ENCODE results near the gene YTHDC2.
A peak's percentile ranks its signal among the peaks of the same experiment; 100 is the strongest.

The YTHDC2 gene

DNA sequence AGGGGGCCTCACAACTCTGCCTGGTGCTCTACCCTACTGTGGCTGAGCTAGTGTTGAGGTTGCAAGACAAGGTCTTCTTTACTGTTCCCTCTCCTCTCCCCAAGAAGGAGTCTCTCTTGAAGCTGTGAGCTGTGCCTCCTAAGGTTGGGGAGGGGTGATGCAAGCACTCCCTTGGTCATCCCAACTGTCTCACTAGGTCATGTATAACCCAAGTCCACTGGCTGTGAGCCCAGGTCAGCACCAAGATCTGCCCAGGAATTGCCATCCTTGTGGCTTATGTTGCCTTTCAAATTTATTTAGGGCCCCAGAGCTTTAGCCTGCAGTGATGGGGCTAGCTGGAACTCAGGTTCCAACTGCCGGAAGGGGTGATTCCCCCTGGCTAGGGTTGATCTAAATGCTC is 10.3 kb upstream of the YTHDC2 start:
- ATAC-seq (replicated peaks), result no peak
- Mint-ChIP-seq H3K27ac (no peak overlapping the region), H3K36me3 (no peaks in the 10 kb centered on the region), H3K4me3 (no peak overlapping the region), H3K27me3 (peaks cover 62 to 73% of the 10 kb centered on the region in 2 donors), H3K9me3 (peaks cover 7 to 10% of the 10 kb centered on the region in 2 donors), H3K4me1 (no peaks in the 10 kb centered on the region)
- DNase-seq, result no peak

DNA sequence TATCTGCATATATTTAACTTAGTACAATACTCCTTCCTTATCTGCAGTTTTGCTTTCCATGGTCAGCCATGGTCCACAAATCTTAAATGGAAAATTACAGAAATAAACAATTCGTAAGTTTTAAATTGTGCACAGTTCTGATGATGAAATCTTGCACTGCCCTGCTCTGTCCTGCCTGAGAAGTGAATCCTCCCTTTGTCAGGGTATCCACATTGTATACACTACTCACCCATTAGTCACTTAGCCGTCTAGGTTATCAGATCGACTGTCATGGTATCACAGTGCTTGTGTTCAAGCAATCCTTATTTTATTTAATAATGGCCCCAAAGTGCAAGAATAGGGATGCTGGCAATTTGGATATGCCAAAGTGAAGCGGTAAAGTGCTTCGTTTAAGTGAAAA is 8.3 kb upstream of the YTHDC2 start:
- H3K36me3 Mint-ChIP-seq, result no peaks in the 10 kb centered on the region
- peaks cover 4 to 7% of the 10 kb centered on the region in 2 donors for H3K9me3 Mint-ChIP-seq
- H3K4me3 Mint-ChIP-seq, result no peak overlapping the region
- no peaks in the 10 kb centered on the region for H3K4me1 Mint-ChIP-seq
- peaks cover 65 to 71% of the 10 kb centered on the region in 2 donors for H3K27me3 Mint-ChIP-seq
- DNase-seq (no peak), ATAC-seq (replicated peaks) (no peak)
- H3K27ac Mint-ChIP-seq, result no peak overlapping the region

DNA sequence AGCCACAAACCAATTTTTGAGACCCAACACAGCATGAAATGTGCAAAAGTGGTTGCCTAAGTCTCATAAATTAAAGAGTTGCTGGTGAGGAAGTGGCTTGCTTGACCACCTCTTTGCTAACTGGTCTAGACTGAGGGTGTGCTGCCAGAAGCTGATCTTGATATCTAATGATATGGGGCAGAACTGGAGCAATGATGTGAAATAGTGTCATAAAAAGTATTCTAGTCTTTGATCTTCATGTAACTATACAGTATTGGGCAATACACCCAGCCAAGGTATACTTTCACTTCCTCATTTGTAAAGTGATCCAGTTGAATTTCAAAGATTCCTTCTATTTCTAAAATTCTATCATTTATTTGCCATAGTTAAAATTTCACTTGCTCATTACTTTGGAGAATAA is 5.9 kb upstream of the YTHDC2 start:
- ATAC-seq (replicated peaks), result no peak

DNA sequence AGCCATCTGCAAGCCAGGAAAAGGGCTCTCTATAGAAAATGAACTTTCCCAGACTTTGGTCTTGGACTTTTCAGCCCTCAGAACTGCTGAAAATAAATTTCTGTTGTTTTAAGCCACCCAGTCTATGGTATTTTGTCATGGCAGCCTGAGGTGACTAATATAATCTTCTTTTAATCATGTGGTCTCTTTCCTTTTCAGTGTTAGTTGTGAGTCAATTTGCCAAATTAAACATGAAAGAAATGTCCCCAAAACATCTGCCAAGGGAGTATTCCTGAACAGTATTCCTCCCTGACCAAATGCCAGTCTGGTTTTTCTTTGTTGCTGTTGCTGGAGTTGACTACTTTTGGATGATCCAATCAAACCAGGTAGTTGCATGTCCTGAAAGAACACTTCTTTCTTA is 4.7 kb upstream of the YTHDC2 start:
- no peak overlapping the region for H3K27ac Mint-ChIP-seq
- H3K4me1 Mint-ChIP-seq, result no peaks in the 10 kb centered on the region
- H3K9me3 Mint-ChIP-seq, result no peaks in the 10 kb centered on the region
- no peak for DNase-seq
- no peak overlapping the region for H3K4me3 Mint-ChIP-seq
- peaks cover 36 to 41% of the 10 kb centered on the region in 2 donors for H3K27me3 Mint-ChIP-seq
- H3K36me3 Mint-ChIP-seq, result no peaks in the 10 kb centered on the region
- no peak for ATAC-seq (replicated peaks)

More for the DNA sequence above, 5.9 kb upstream of the YTHDC2 start:
- H3K27me3 Mint-ChIP-seq, result peaks cover 46 to 53% of the 10 kb centered on the region in 2 donors
- H3K4me3 Mint-ChIP-seq, result no peak overlapping the region
- H3K36me3 Mint-ChIP-seq, result no peaks in the 10 kb centered on the region
- H3K9me3 Mint-ChIP-seq, result no peaks in the 10 kb centered on the region
- H3K27ac Mint-ChIP-seq, result no peak overlapping the region
- no peaks in the 10 kb centered on the region for H3K4me1 Mint-ChIP-seq
- no peak for DNase-seq

DNA sequence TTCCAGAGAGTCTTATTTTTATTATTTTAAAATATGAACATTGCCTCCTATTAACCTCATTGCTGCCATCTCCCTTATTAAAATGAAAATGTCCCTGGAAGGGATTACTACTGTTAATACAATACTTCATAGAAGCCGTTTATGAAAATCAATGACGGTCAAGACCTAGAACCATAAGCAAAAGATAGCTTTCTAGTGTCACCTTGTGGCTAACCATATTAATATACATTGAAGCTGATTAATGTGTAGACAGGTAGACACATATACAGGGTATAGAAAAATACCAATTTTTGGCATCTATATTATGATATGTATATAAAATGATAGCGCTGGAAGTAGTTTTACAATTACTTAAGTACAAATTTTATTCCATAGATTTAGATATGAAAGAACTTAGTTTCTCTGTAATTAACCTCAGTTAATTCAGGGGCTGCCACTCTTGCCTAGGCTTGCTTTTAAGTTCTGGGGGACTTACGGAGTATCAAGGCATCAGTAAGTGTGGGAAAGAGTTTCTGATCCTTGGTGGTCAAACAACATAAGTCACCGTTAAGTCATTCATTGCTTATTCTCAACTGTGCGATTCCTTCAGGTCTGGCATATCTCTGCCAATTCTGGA is 2.5 kb upstream of the YTHDC2 start:
- ATAC-seq (replicated peaks) (no peak), DNase-seq (no peak)
- Mint-ChIP-seq H3K27me3 (peaks cover 20 to 23% of the 10 kb centered on the region in 2 donors), H3K27ac (no peak overlapping the region), H3K9me3 (no peaks in the 10 kb centered on the region), H3K36me3 (peaks cover 3 to 5% of the 10 kb centered on the region in 2 donors), H3K4me3 (no peak overlapping the region), H3K4me1 (peaks cover 6 to 18% of the 10 kb centered on the region in 2 donors)

DNA sequence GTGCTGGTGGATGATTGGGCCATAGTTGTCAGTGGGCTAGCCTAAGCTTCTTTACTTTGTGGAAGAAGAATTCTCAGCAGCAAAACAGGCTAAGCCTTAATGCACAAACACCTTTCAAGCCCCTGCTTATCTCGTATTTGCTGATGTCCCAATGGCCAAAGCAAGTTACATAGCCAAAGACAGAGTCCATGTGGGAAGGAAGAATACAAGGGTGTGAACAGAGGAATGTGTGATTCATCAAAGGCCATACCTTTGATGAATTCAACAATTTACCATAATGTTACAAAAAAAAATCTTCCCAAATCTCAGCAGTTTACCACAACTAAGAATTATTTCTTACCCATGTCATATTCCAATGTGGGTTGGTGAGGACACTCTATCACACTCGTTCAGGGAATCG is 1.2 kb upstream of the YTHDC2 start:
- H3K9me3 Mint-ChIP-seq, result no peaks in the 10 kb centered on the region
- H3K36me3 Mint-ChIP-seq, result peaks cover 6 to 11% of the 10 kb centered on the region in 2 donors
- H3K27me3 Mint-ChIP-seq, result peaks cover 18 to 19% of the 10 kb centered on the region in 2 donors
- DNase-seq, result no peak
- H3K4me1 Mint-ChIP-seq, result peaks cover 11 to 23% of the 10 kb centered on the region in 2 donors
- H3K4me3 Mint-ChIP-seq, result no peak overlapping the region
- ATAC-seq (replicated peaks), result no peak
- H3K27ac Mint-ChIP-seq, result no peak overlapping the region

DNA sequence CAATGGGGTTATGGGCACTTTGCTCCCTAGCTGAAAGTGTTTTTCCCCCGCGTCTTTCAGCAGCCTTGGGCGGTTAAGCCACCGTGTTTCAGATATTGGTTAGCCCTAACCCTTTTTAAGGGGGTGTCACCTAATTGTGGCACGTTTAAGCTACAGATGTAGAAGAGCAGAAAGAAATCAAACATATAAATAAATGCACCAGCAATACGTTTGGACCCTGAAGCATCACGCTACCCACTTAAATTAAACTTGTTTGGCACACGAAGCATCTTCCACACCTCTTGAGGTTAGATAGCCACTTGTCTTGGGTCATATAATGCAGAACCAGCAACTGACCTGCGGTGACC is 768 bp downstream of the YTHDC2 start:
- ATAC-seq (replicated peaks) (no peak), DNase-seq (no peak)
- H3K9me3 Mint-ChIP-seq, result no peaks in the 10 kb centered on the region
- peaks cover 11 to 23% of the 10 kb centered on the region in 2 donors for H3K4me1 Mint-ChIP-seq
- peak overlapping the region; percentile 86 to 91 for H3K4me3 Mint-ChIP-seq
- H3K36me3 Mint-ChIP-seq, result peaks cover 6 to 23% of the 10 kb centered on the region in 2 donors
- peak overlapping the region; percentile 92 for H3K27ac Mint-ChIP-seq
- H3K27me3 Mint-ChIP-seq, result peaks cover 11 to 13% of the 10 kb centered on the region in 2 donors

DNA sequence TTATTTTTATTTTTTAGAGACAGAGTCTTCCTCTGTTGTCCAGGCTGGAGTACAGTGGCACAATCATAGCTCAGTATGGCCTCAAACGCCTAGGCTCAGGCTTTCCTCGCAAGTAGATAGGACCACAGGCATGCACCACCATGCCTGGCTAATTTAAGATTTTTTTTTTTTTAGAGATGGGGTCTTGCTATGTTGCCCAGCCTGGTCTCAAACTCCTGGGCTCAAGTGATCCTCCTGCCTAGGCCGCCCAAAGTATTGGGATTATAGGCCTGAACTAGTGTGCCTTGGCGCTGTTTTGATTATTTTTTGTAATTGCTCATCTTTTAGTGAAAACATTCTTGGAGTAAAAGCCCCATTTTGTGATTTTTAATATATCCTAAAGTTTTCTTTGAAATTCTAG is 5.4 kb downstream of the YTHDC2 start:
- H3K4me3 Mint-ChIP-seq, result no peak overlapping the region
- H3K9me3 Mint-ChIP-seq, result peaks cover 0 to 2% of the 10 kb centered on the region in 2 donors
- H3K4me1 Mint-ChIP-seq, result peaks cover 22 to 36% of the 10 kb centered on the region in 2 donors
- H3K36me3 Mint-ChIP-seq, result peaks cover 15 to 41% of the 10 kb centered on the region in 2 donors
- ATAC-seq (replicated peaks) (no peak), DNase-seq (no peak)
- no peaks in the 10 kb centered on the region for H3K27me3 Mint-ChIP-seq
- H3K27ac Mint-ChIP-seq, result no peak overlapping the region

DNA sequence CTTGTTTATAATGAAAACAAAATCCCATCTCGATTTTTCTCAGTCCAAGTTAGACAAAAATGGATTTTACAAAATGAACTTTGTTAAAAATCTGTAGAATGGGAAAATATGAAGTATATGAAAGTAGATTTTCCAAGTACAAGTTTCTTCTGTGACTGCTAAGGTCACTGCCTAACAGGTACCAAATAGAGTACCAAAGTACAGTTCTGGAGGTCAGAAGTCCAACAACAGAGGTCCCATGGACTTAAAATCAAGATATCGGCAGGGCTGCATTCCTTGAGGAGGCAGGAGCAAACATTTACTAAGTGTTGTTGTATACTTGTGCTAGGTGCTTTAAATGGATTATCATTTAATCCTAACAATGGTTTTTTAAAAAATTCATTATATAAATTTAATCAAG is 5.9 kb downstream of the YTHDC2 start:
- H3K27me3 Mint-ChIP-seq, result no peaks in the 10 kb centered on the region
- no peak overlapping the region for H3K4me3 Mint-ChIP-seq
- no peak overlapping the region for H3K27ac Mint-ChIP-seq
- DNase-seq, result no peak
- H3K4me1 Mint-ChIP-seq, result peaks cover 21 to 33% of the 10 kb centered on the region in 2 donors
- ATAC-seq (replicated peaks), result no peak
- peaks cover 15 to 41% of the 10 kb centered on the region in 2 donors for H3K36me3 Mint-ChIP-seq
- peaks cover 0 to 2% of the 10 kb centered on the region in 2 donors for H3K9me3 Mint-ChIP-seq

DNA sequence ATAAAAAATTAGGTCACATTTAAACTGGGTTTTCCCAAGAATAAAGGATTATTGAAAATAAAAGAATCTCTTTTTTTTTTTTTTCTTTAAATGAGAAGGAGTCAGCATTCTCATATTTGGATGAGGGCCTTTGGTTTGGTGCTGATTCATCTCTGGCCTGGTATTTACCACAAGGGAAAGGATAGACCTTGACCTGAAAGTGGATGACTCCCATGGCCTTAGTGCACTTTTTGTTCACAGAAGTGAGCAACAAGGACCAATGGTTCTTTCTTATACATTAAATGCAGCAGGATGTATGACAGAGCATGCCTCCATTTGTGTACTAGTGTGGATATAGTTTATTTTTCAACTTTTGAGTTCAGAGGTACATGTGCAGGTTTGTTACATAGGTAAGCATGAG is 6.9 kb downstream of the YTHDC2 start:
- DNase-seq, result peak; percentile 15
- Mint-ChIP-seq H3K27me3 (no peaks in the 10 kb centered on the region), H3K27ac (no peak overlapping the region), H3K4me3 (no peak overlapping the region), H3K9me3 (peaks cover 0 to 2% of the 10 kb centered on the region in 2 donors), H3K36me3 (peaks cover 15 to 41% of the 10 kb centered on the region in 2 donors), H3K4me1 (peaks cover 20 to 34% of the 10 kb centered on the region in 2 donors)
- ATAC-seq (replicated peaks), result peak; percentile 83 to 88

DNA sequence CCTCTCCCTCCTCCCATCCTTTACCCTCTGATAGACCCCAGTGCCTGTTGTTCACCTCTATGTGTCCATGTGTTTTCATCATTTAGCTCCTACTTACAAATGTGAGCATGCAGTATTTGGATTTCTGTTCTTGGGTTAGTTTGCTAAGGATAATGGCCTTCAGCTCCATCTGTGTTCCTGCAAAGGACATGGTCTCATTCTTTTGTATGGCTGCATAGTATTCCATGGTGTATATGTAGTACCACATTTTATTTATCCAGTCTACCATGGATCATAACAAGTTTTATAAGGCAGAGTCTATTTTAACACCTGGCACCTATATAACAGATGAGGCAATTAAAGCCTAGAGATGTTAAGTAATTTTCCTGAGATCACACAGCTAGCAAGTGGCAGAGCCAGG is 7.4 kb downstream of the YTHDC2 start:
- peaks cover 11 to 36% of the 10 kb centered on the region in 2 donors for H3K36me3 Mint-ChIP-seq
- no peak overlapping the region for H3K4me3 Mint-ChIP-seq
- DNase-seq (no peak), ATAC-seq (replicated peaks) (no peak)
- H3K9me3 Mint-ChIP-seq, result peaks cover 0 to 2% of the 10 kb centered on the region in 2 donors
- no peak overlapping the region for H3K27ac Mint-ChIP-seq
- peaks cover 21 to 30% of the 10 kb centered on the region in 2 donors for H3K4me1 Mint-ChIP-seq
- no peaks in the 10 kb centered on the region for H3K27me3 Mint-ChIP-seq

DNA sequence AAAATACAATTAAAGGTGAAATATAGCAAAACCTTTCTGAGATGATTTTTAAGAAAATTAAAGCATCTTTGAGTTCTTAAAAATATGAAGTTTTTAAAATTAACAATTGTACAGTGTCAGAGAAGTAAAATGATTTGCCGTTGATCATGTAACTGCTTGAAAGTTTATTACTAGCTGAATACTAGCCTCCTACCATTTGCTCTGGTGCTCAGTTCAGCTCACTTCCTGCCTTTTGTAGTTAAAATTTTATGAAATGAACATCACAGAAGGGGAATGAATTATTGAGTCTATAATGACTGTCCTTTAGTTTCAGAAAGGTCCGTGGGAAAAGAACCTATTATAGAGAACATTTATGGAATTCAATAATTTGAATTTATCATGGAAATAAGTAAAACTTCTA is 9.7 kb downstream of the YTHDC2 start:
- no peak for ATAC-seq (replicated peaks)
- Mint-ChIP-seq H3K9me3 (peaks cover 0 to 2% of the 10 kb centered on the region in 2 donors), H3K27ac (no peak overlapping the region), H3K4me1 (peaks cover 16 to 23% of the 10 kb centered on the region in 2 donors), H3K4me3 (no peak overlapping the region), H3K27me3 (no peaks in the 10 kb centered on the region), H3K36me3 (peaks cover 9 to 32% of the 10 kb centered on the region in 2 donors)
- DNase-seq, result no peak

DNA sequence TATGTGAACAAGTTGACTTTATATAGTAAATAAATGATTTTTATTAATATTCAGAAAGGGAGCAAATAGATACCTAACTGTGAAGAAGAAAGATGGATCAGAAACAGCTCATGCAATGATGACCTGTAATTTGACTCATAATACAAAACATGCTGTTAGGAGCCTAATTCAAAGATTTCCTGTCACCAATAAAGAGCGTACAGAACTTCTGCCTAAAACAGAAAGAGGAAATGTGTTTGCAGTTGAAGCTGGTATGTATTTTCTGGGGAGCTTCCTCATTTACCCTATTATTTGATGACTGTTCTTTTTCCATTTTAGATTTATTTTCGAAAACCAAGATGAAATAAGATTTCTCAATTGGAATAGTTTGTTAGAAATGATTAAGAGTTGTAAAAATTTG is 11.4 kb downstream of the YTHDC2 start:
- peak overlapping the region in 1 of 2 donors; percentile 28 for H3K4me3 Mint-ChIP-seq
- H3K36me3 Mint-ChIP-seq, result peaks cover 9 to 19% of the 10 kb centered on the region in 2 donors
- no peak overlapping the region for H3K27ac Mint-ChIP-seq
- no peak for DNase-seq
- peaks cover 0 to 2% of the 10 kb centered on the region in 2 donors for H3K9me3 Mint-ChIP-seq
- H3K4me1 Mint-ChIP-seq, result peaks cover 14 to 23% of the 10 kb centered on the region in 2 donors
- ATAC-seq (replicated peaks), result peak; percentile 83 to 90
- H3K27me3 Mint-ChIP-seq, result no peaks in the 10 kb centered on the region

DNA sequence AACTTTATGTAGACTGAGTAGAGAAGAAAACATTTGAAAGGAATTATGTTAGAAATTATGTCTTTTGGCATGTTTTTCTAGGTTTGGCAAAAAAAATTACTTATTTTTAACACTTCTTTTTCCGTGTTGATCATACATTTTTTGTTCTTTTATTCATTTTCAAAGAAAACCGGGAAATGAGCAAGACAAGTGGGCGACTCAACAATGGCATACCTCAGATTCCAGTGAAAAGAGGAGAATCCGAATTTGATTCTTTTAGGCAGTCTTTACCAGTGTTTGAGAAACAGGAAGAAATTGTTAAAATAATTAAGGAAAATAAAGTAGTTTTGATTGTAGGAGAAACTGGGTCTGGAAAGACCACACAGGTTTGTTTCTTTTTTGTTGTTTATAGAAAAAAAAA is 12.9 kb downstream of the YTHDC2 start:
- Mint-ChIP-seq H3K4me1 (peaks cover 7 to 14% of the 10 kb centered on the region in 2 donors), H3K27ac (no peak overlapping the region), H3K4me3 (no peak overlapping the region), H3K27me3 (no peaks in the 10 kb centered on the region), H3K9me3 (peaks cover 3 to 4% of the 10 kb centered on the region in 2 donors), H3K36me3 (peaks cover 14 to 21% of the 10 kb centered on the region in 2 donors)
- ATAC-seq (replicated peaks) (no peak), DNase-seq (no peak)

DNA sequence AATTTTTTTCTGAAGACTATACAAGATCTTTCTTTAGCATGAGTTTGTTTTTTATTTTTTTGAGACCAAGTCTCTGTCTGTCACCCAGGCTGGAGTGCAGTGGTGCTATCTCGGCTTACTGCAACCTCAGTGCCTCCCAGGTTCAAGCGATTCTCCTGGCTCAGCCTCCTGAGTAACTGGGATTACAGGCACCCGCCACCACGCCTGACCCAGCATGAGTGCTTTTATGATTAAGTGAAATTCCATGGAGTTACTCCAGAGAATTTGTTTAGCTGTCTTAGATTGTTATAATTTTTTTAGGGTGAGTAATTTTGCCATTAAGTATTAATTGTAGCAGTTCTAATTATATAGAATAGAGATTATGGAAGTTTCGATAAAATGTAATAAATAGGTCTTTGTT is 14.3 kb downstream of the YTHDC2 start:
- peaks cover 7 to 10% of the 10 kb centered on the region in 2 donors for H3K4me1 Mint-ChIP-seq
- peaks cover 3 to 4% of the 10 kb centered on the region in 2 donors for H3K9me3 Mint-ChIP-seq
- H3K4me3 Mint-ChIP-seq, result no peak overlapping the region
- DNase-seq (no peak), ATAC-seq (replicated peaks) (no peak)
- no peak overlapping the region for H3K27ac Mint-ChIP-seq
- no peaks in the 10 kb centered on the region for H3K27me3 Mint-ChIP-seq
- H3K36me3 Mint-ChIP-seq, result peaks cover 19 to 28% of the 10 kb centered on the region in 2 donors

All from stimulated activated naive B cell treated with anti-CD40 and anti-IgM and Interleukin-4, amounts not matched to agents 10 μg/mL and 1 μg/mL and 100 μg/mL, for 72 hours (primary cell).